Endothelial cell of umbilical vein (primary cell): ENCODE data around the gene POLD3. TPM values are rescaled to one million over a fixed set of nuclear protein-coding genes. Genes with fewer than 3 reads are reported as not detected.

ENCODE experiments used
- BruUV-seq: library from RNA; stranded (reverse); fragments of 400-500 nt; replicated peaks from 2 replicates; lab custom pipeline; 2021; lab: Mats Ljungman, UMichigan
- CTCF ChIA-PET: fragments of 300-600, 350-600 bp; sonication (Branson Sonifier 250); formaldehyde crosslinking; loops from one replicate; lab custom pipeline; 2021; ENCODE audit warnings: antibody characterized with exemption, inconsistent platforms; lab: Charles Lee
- POLR2A ChIA-PET: fragments of 300-600, 350-600 bp; sonication (Branson Sonifier 250); formaldehyde crosslinking; loops from one replicate; lab custom pipeline; 2021; ENCODE audit warnings: antibody characterized with exemption, inconsistent platforms; lab: Charles Lee
- DNase-seq: peaks from one replicate; pipeline ENCODE4 v3.0.0-alpha.2; 2011; ENCODE audit warnings: low read depth, low spot score
- FAIRE-seq: peaks from 2 replicates; lab custom pipeline; 2011; peaks lifted over from hg19 to GRCh38; lab: Jason Lieb, UNC
- H2AFZ ChIP-seq: 2 replicates; pipeline ENCODE4 v1.6.0; 2012; ENCODE audit warnings: low read depth, low read length, control low read depth, inconsistent platforms
- H3K27ac ChIP-seq: 2 replicates; pipeline ENCODE4 v1.5.1; 2011; ENCODE audit warnings: low read depth, mild to moderate bottlenecking, control low read depth, low read length, moderate library complexity; ENCODE audit not compliant: insufficient read depth
- H3K27me3 ChIP-seq, 2 experiments: 2 replicates each; pipeline versions ENCODE4 v1.6.0 to v1.6.1; 2011; ENCODE audit warnings: low read length in 2 of 2, mixed read lengths in 1 of 2; ENCODE audit not compliant: control insufficient read depth in 2 of 2, insufficient read depth in 2 of 2
- H3K36me3 ChIP-seq, 2 experiments: 2 replicates in 1 of 2; 3 replicates in 1 of 2; pipeline ENCODE4 v1.5.1; 2011; ENCODE audit warnings: low read length in 2 of 2, mild to moderate bottlenecking in 1 of 2, moderate library complexity in 1 of 2; ENCODE audit not compliant: control insufficient read depth in 2 of 2, insufficient read depth in 2 of 2; ENCODE audit errors: extremely low read depth in 1 of 2
- H3K4me1 ChIP-seq: 3 replicates; pipeline ENCODE4 v1.5.1; 2011; ENCODE audit warnings: mild to moderate bottlenecking, low read length; ENCODE audit not compliant: control insufficient read depth, insufficient read depth; ENCODE audit errors: extremely low read depth
- H3K4me2 ChIP-seq: 2 replicates; pipeline ENCODE4 v1.6.1; 2011; ENCODE audit warnings: low read length, control low read depth, mixed read lengths; ENCODE audit not compliant: insufficient read depth
- H3K4me3 ChIP-seq, 3 experiments: fragments of 200-600 bp in 1 of 3; sonication (generic), shearing (Covaris generic) in 1 of 3; replicated peaks in 1 of 3; 2 replicates each; pipeline ENCODE4 v1.5.1; 2011 to 2016; ENCODE audit warnings: control low read depth in 3 of 3, low read length in 3 of 3, mild to moderate bottlenecking in 2 of 3, inconsistent platforms in 1 of 3, low read depth in 1 of 3, moderate library complexity in 1 of 3; ENCODE audit not compliant: insufficient read depth in 1 of 3
- H3K79me2 ChIP-seq: 2 replicates; pipeline ENCODE4 v1.6.0; 2012; ENCODE audit warnings: low read length, inconsistent platforms; ENCODE audit not compliant: control insufficient read depth, insufficient read depth
- H3K9ac ChIP-seq: replicated peaks from 2 replicates; pipeline ENCODE3; 2011; ENCODE audit warnings: low read length, control low read depth; ENCODE audit not compliant: insufficient read depth; ENCODE audit errors: extremely low read depth
- H3K9me1 ChIP-seq: replicated peaks from 3 replicates; pipeline ENCODE4 v1.6.0; 2011; ENCODE audit warnings: mild to moderate bottlenecking, low read length; ENCODE audit not compliant: control insufficient read depth, insufficient read depth; ENCODE audit errors: extremely low read depth
- H3K9me3 ChIP-seq: replicated peaks from 2 replicates; pipeline ENCODE4 v1.5.1; 2012; ENCODE audit warnings: low read length, inconsistent platforms; ENCODE audit not compliant: control insufficient read depth, insufficient read depth
- H4K20me1 ChIP-seq: replicated peaks from 2 replicates; pipeline ENCODE3; 2011; ENCODE audit warnings: mild to moderate bottlenecking, low read length; ENCODE audit not compliant: control insufficient read depth, insufficient read depth; ENCODE audit errors: extremely low read depth
- FOS ChIP-seq: IDR thresholded peaks from 2 replicates; pipeline ENCODE4 v1.6.1; 2011; ENCODE audit warnings: mild to moderate bottlenecking, low read length, moderate library complexity, borderline replicate concordance; ENCODE audit not compliant: insufficient read depth
- JUN ChIP-seq: IDR thresholded peaks from 2 replicates; pipeline ENCODE4 v1.6.1; 2011; ENCODE audit warnings: borderline replicate concordance, low read depth; ENCODE audit not compliant: insufficient read length, insufficient read depth
- MYC ChIP-seq: IDR thresholded peaks from one replicate; pipeline ENCODE4 v1.6.1; 2011; ENCODE audit warnings: mild to moderate bottlenecking, low read depth, low read length
- POLR2A ChIP-seq: IDR thresholded peaks from 2 replicates; pipeline ENCODE4 v1.6.1; 2012; ENCODE audit warnings: low read depth, mild to moderate bottlenecking, control low read depth, low read length
- dilution Hi-C: fragments of 300-500 bp; cut with MboI; formaldehyde crosslinking; loops from one replicate; pipeline ENCODE4 v1.15.0; 2019; ENCODE audit warnings: low sequenced_read_pairs; ENCODE audit not compliant: extremely low pct_ligation_motif_present
- intact Hi-C: fragments of 100-400 bp; cut with micrococcal nuclease; formaldehyde crosslinking; loops from one replicate; pipeline ENCODE4 v1.10.0; 2022
- polyA plus RNA-seq, 4 experiments: library from polyadenylated mRNA; depleted of rRNA in 3 of 4; stranded (reverse) in 3 of 4; unstranded in 1 of 4; fragments of >200 nt; gene quantifications; 2 replicates each; pipeline versions ENCODE4 v1.2.1 to v1.2.3, GENCODE V29; 2011 to 2012; ENCODE audit warnings: missing spikeins in 1 of 4
- total RNA-seq: library from RNA; stranded (reverse); gene quantifications from 2 replicates; pipeline ENCODE4 v1.2.3, GENCODE V29; 2021
- TF ChIP-seq, protein P1 (sequence below): IDR thresholded peaks from 2 replicates; pipeline ENCODE4 v1.6.1; 2011; ENCODE audit not compliant: insufficient read depth, insufficient read length

POLD3 gene
- total and polyA plus RNA-seq, 2 donors (not counting 3 experiments of a cell fraction or from before 2014, with no cell fraction given): 8.9 to 25.2 TPM

DNA sequence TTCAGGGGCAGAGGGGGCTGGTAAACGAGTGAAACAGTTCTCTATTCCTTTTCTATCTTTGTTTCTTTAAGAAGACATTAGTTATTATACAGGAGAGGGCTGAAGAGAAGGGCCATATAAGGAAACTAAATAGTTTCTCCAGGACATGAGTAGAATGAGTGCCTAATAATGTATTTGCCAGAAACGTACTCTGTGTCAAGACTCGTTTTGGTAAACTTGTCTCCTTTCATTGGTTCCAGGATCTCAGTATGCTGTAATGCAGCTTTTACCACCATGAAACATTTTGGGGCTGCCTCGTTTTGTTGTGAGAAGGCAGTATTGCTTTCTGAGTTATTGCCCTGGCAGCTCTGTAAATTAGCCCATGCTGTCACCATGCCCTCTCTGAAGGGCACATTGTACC is 51.7 kb downstream of the POLD3 start:
- no peak for TF ChIP-seq POLR2A
- no peak for TF ChIP-seq MYC
- TF ChIP-seq, protein P1, sequence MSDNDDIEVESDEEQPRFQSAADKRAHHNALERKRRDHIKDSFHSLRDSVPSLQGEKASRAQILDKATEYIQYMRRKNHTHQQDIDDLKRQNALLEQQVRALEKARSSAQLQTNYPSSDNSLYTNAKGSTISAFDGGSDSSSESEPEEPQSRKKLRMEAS: no peak
- peaks cover 0 to 6% of the 10 kb centered on the region in 2 experiments for H3K36me3 ChIP-seq
- no peaks in the 10 kb centered on the region for H4K20me1 ChIP-seq
- H3K27me3 ChIP-seq: no peaks in the 10 kb centered on the region
- H3K4me3 ChIP-seq: no peak overlapping the region
- POLR2A ChIA-PET: no interaction called here
- no peak for FAIRE-seq
- dilution Hi-C loops (no loop called here), intact Hi-C loops (no loop called here)
- H3K4me2 ChIP-seq: no peak overlapping the region
- no peak overlapping the region for H3K27ac ChIP-seq
- BruUV-seq: no TSS peak
- CTCF ChIA-PET: no interaction called here
- H3K9me1 ChIP-seq: no peaks in the 10 kb centered on the region
- H3K9me3 ChIP-seq: no peaks in the 10 kb centered on the region
- peaks cover 4% of the 10 kb centered on the region for H3K4me1 ChIP-seq
- no peak for DNase-seq
- H3K9ac ChIP-seq: no peak overlapping the region
- H2AFZ ChIP-seq: no peak overlapping the region
- no peaks in the 10 kb centered on the region for H3K79me2 ChIP-seq

- Histone ChIP-seq H3K27me3 (no peaks in the 10 kb centered on the region), H3K4me2 (no peak overlapping the region), H2AFZ (no peak overlapping the region), H3K27ac (no peak overlapping the region), H3K9me1 (no peaks in the 10 kb centered on the region), H3K4me3 (no peak overlapping the region), H3K9ac (no peak overlapping the region), H3K9me3 (no peaks in the 10 kb centered on the region), H4K20me1 (no peaks in the 10 kb centered on the region), H3K36me3 (peaks cover 0 to 2% of the 10 kb centered on the region in 2 experiments), H3K4me1 (peaks cover 4% of the 10 kb centered on the region), H3K79me2 (no peaks in the 10 kb centered on the region)
- CTCF ChIA-PET: interaction anchor here (1.1 kb wide), 1 partner anchor 56 kb away, joined by 4 read pairs; no protein-coding TSS in a partner anchor
- DNase-seq (no peak), FAIRE-seq (no peak)
- TF ChIP-seq POLR2A (no peak), JUN (no peak), MYC (no peak), FOS (no peak)
- dilution Hi-C loops: no loop called here
- POLR2A ChIA-PET: interaction anchor here (0.7 kb wide), 1 partner anchor 9 kb away, joined by 3 read pairs; no protein-coding TSS in a partner anchor
- intact Hi-C loops: no loop called here
- BruUV-seq: no TSS peak
These were observed 53.8 kb downstream of the POLD3 start for GRCh38 chr11:74646215-74646614.
